Gastrocnemius medialis (tissue), 4 donors: ENCODE data around the gene PCDHB4. TPM values are rescaled to one million over a fixed set of nuclear protein-coding genes. Genes with fewer than 3 reads are reported as not detected.

Source experiments
- ATAC-seq, 2 donors: fragments of 150-250 bp; one replicate each; pipeline ENCODE4 v1.9.1; 2016
- DNase-seq, 2 donors: peaks; one replicate each; pipeline ENCODE4 v3.0.0-alpha.2; 2019
- H3K27ac ChIP-seq, 4 donors: fragments of 200-600 bp; sonication (generic); 1 replicate in 1 of 4; 2 replicates in 3 of 4; pipeline ENCODE4 v1.5.1; 2016 to 2018; ENCODE audit warnings: mild to moderate bottlenecking in 2 of 4, moderate library complexity in 1 of 4
- H3K27me3 ChIP-seq, 3 donors: fragments of 200-600 bp; sonication (generic) in 2 of 3; 1 replicate in 1 of 3; 2 replicates in 2 of 3; pipeline versions ENCODE4 v1.5.1 to v1.6.0; 2016 to 2019; ENCODE audit warnings: mild to moderate bottlenecking in 1 of 3, moderate library complexity in 1 of 3
- H3K36me3 ChIP-seq, 2 donors: fragments of 200-600 bp; sonication (generic) in 1 of 2; one replicate each; pipeline ENCODE4 v1.5.1; 2017 to 2018
- H3K4me1 ChIP-seq, 2 donors: fragments of 200-600 bp; sonication (generic) in 1 of 2; one replicate each; pipeline ENCODE4 v1.5.1; 2016 to 2017; ENCODE audit warnings: mild to moderate bottlenecking in 2 of 2
- H3K4me3 ChIP-seq, 4 donors: fragments of 200-600 bp; sonication (generic) in 3 of 4; 1 replicate in 1 of 4; 2 replicates in 3 of 4; pipeline ENCODE4 v1.5.1; 2016 to 2019; ENCODE audit warnings: mild to moderate bottlenecking in 2 of 4
- H3K9me3 ChIP-seq, 3 donors: fragments of 200-600 bp; sonication (generic) in 2 of 3; 1 replicate in 1 of 3; 2 replicates in 2 of 3; pipeline ENCODE4 v1.5.1; 2016 to 2019
- CTCF ChIP-seq, 5 experiments: fragments of 450-650 bp in 3 of 5; fragments of 200-600 bp in 2 of 5; sonication (generic) in 2 of 5; IDR thresholded peaks in 4 of 5; conservative IDR thresholded peaks in 1 of 5; 1 replicate in 4 of 5; 2 replicates in 1 of 5; pipeline ENCODE4 v1.5.1; 2016 to 2019; ENCODE audit warnings: antibody characterized with exemption in 5 of 5, mild to moderate bottlenecking in 3 of 5, moderate library complexity in 3 of 5
- POLR2A ChIP-seq, 2 donors: fragments of 450-650 bp; IDR thresholded peaks; one replicate each; pipeline ENCODE4 v1.6.1; 2017; ENCODE audit warnings: antibody characterized with exemption in 2 of 2, mild to moderate bottlenecking in 2 of 2, moderate library complexity in 2 of 2
- in situ Hi-C, 4 donors: fragments of 200-750 bp; cut with MboI; loops; one replicate each; pipeline versions ENCODE4 v1.15.0 to v1.8.0; 2017; ENCODE audit warnings: low sequenced_read_pairs in 4 of 4
- intact Hi-C: fragments of 100-400 bp; cut with DNase I; formaldehyde crosslinking; loops from one replicate; pipeline ENCODE4 v1.15.1; 2023; ENCODE audit warnings: low total_unique reads
- total RNA-seq, 4 donors: library from RNA; depleted of rRNA; stranded (reverse); fragments of >200 nt; gene quantifications; one replicate each; pipeline versions ENCODE4 v1.1.0 to v1.2.3, GENCODE V29; 2016

PCDHB4 gene
- 1 to 10 TPM in 3 of 4 donors, under 1 TPM in 1; 1.00 to 3.0 (median 1.8) TPM for total RNA-seq

DNA sequence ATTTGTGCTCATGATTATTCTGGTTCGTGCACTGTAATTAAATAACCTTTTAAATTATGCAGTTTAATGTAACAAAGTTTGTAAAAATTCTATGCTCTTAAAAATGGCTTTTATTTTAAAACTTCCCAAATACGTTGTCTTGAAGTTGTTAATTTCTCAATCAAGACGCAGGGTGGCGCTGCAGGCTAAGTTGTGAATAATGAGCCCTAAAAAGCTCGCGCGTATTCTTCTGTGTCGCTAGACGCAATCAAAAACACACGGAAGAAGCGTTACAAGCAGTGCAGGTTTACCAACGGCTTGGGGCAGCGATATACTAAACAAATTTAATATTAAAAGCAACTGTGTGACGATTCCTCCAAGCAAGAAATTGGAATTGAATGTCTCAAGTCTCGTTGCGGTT lies at the start of gene PCDHB4:
PCDHB4 (plus strand) TSS at position 256 of the 400 bp plus-strand sequence. CDS start 181 bp downstream, outside the sequence.
- H3K4me1 ChIP-seq: no peaks in the 10 kb centered on the region
- intact Hi-C loops (no loop called here), in situ Hi-C loops (no loop called here)
- H3K36me3 ChIP-seq: no peaks in the 10 kb centered on the region
- H3K9me3 ChIP-seq: no peaks in the 10 kb centered on the region
- peak within 1 kb of the TSS; percentile 13 to 50 (median 44) for H3K4me3 ChIP-seq
- TF ChIP-seq POLR2A (IDR thresholded peaks at IDR 0.05): no peak
- peak in 3 of 5 experiments; percentile 33 to 53 (median 38) for TF ChIP-seq CTCF (IDR thresholded peaks at IDR 0.05 in 4 of 5, conservative IDR thresholded peaks at IDR 0.05 in 1 of 5)
- DNase-seq (no peak), ATAC-seq (peak; percentile 33 to 44)
- H3K27ac ChIP-seq: no peak within 1 kb of the TSS
- no peaks in the 10 kb centered on the region for H3K27me3 ChIP-seq

GRCh38 chr5:141077826-141078225 lies 43.8 kb upstream of the PCDHB4 start:
- no peak for TF ChIP-seq POLR2A (IDR thresholded peaks at IDR 0.05)
- no peak for TF ChIP-seq CTCF (IDR thresholded peaks at IDR 0.05 in 4 of 5, conservative IDR thresholded peaks at IDR 0.05 in 1 of 5)
- intact Hi-C loops (no loop called here), in situ Hi-C loops (no loop called here)
- Histone ChIP-seq H3K27me3 (peaks cover 0 to 12% (median 0%) of the 10 kb centered on the region in 3 donors), H3K9me3 (peaks cover 0 to 3% (median 0%) of the 10 kb centered on the region in 3 donors), H3K4me1 (no peaks in the 10 kb centered on the region), H3K27ac (no peak overlapping the region), H3K36me3 (no peaks in the 10 kb centered on the region), H3K4me3 (peak overlapping the region in 2 of 4 donors; percentile 38 to 48)
- DNase-seq (no peak), ATAC-seq (no peak)

DNA sequence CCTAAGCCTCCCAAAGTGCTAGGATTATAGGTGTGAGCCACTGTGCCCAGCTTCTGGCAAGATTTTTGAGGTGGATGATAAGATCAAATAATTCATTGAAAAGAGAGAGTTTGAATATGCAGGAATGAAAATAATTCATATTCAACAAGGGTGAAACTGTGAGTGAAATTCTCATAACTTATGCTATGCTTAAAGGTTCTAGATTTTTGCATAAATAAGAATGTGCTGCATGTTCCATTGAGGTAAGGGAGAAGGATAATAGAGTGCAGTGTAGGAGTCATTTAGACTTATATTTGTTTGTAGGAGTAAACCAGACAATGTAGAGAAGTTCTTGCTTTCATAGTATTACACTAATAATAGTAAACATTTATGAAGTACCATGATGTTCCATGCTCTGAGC lies 39.4 kb upstream of the PCDHB4 start:
- no peaks in the 10 kb centered on the region for H3K9me3 ChIP-seq
- H3K27me3 ChIP-seq: peaks cover 0 to 13% (median 0%) of the 10 kb centered on the region in 3 donors
- in situ Hi-C loops (no loop called here), intact Hi-C loops (no loop called here)
- H3K4me1 ChIP-seq: no peaks in the 10 kb centered on the region
- H3K36me3 ChIP-seq: no peaks in the 10 kb centered on the region
- no peak overlapping the region for H3K27ac ChIP-seq
- ATAC-seq (no peak), DNase-seq (no peak)
- H3K4me3 ChIP-seq: no peak overlapping the region
- TF ChIP-seq POLR2A (IDR thresholded peaks at IDR 0.05) (no peak), CTCF (IDR thresholded peaks at IDR 0.05 in 4 of 5, conservative IDR thresholded peaks at IDR 0.05 in 1 of 5) (no peak)

- H3K36me3 ChIP-seq: no peaks in the 10 kb centered on the region
- peak in 1 of 2 donors; percentile 60 for ATAC-seq
- H3K4me3 ChIP-seq: peak overlapping the region; percentile 37 to 54 (median 51)
- intact Hi-C loops (no loop called here), in situ Hi-C loops (no loop called here)
- no peaks in the 10 kb centered on the region for H3K4me1 ChIP-seq
- TF ChIP-seq POLR2A (IDR thresholded peaks at IDR 0.05) (no peak), CTCF (IDR thresholded peaks at IDR 0.05 in 4 of 5, conservative IDR thresholded peaks at IDR 0.05 in 1 of 5) (peak in 2 of 5 experiments; percentile 39 to 52)
- peaks cover 0 to 5% (median 0%) of the 10 kb centered on the region in 3 donors for H3K27me3 ChIP-seq
- no peaks in the 10 kb centered on the region for H3K9me3 ChIP-seq
- no peak for DNase-seq
- H3K27ac ChIP-seq: peak overlapping the region; percentile 7 to 60 (median 28)
Measured at GRCh38 chr5:141084487-141084989, 37.1 kb upstream of the PCDHB4 start.
